T-helper 1 cell treated with Interleukin-12 subunit alpha and Interleukin-12 subunit beta and Interleukin-4 antibody, amounts not matched to agents 30 ng/mL and 1 ng/mL, for 36 hours (primary cell): ENCODE results near the gene SYTL5. TPM values are rescaled to one million over a fixed set of nuclear protein-coding genes. Genes with fewer than 3 reads are reported as not detected.

Source experiments
- intact Hi-C: fragments of 100-400 bp; cut with micrococcal nuclease; formaldehyde crosslinking; loops from one replicate; pipeline ENCODE4 v1.15.1; 2024
- total RNA-seq: library from RNA; stranded (reverse); gene quantifications from 2 replicates; pipeline ENCODE4 v1.2.3, GENCODE V29; 2022

SYTL5 gene
- total RNA-seq, 1 donor from 2014 or later, result not detected

- intact Hi-C loops, result no loop called here
Observed at GRCh38 chrX:38087594-38087993, 81.2 kb downstream of the SYTL5 start.

- intact Hi-C loops, result no loop called here
Observed at GRCh38 chrX:38089173-38089982, 83.0 kb downstream of the SYTL5 start.

GRCh38 chrX:38095971-38096529 lies 89.7 kb downstream of the SYTL5 start:
- intact Hi-C loops, result no loop called here

- intact Hi-C loops, result no loop called here
Observed at GRCh38 chrX:38099688-38100087, 93.3 kb downstream of the SYTL5 start.

- intact Hi-C loops, result no loop called here
Observed at GRCh38 chrX:38102240-38102639, 95.9 kb downstream of the SYTL5 start.

GRCh38 chrX:38102875-38103274 lies 96.5 kb downstream of the SYTL5 start:
- intact Hi-C loops, result no loop called here

- intact Hi-C loops, result no loop called here
Observed at GRCh38 chrX:38103857-38104812, 97.8 kb downstream of the SYTL5 start.

GRCh38 chrX:38105216-38105725 lies 98.9 kb downstream of the SYTL5 start:
- intact Hi-C loops, result no loop called here

- intact Hi-C loops, result no loop called here
Observed at GRCh38 chrX:38106991-38107655, 100.8 kb downstream of the SYTL5 start.

- intact Hi-C loops, result no loop called here
Observed at GRCh38 chrX:38108364-38108763, 102.0 kb downstream of the SYTL5 start.

- intact Hi-C loops, result no loop called here
Observed at GRCh38 chrX:38109042-38109898, 102.9 kb downstream of the SYTL5 start.

- intact Hi-C loops, result no loop called here
Observed at GRCh38 chrX:38110231-38110630, 103.9 kb downstream of the SYTL5 start.

GRCh38 chrX:38111196-38111595 lies 104.8 kb downstream of the SYTL5 start:
- intact Hi-C loops, result no loop called here

GRCh38 chrX:38112566-38112965 lies 106.2 kb downstream of the SYTL5 start:
- intact Hi-C loops, result no loop called here

- intact Hi-C loops, result no loop called here
Observed at GRCh38 chrX:38116706-38117105, 110.4 kb downstream of the SYTL5 start.

- intact Hi-C loops, result no loop called here
Observed at GRCh38 chrX:38117485-38117884, 111.1 kb downstream of the SYTL5 start.

GRCh38 chrX:38124000-38124399 lies 117.6 kb downstream of the SYTL5 start:
- intact Hi-C loops, result no loop called here

- intact Hi-C loops, result no loop called here
Observed at GRCh38 chrX:38126179-38126578, 119.8 kb downstream of the SYTL5 start.

GRCh38 chrX:38127961-38128360 lies 121.6 kb downstream of the SYTL5 start:
- intact Hi-C loops, result no loop called here

GRCh38 chrX:38129366-38129765 lies 123.0 kb downstream of the SYTL5 start:
- intact Hi-C loops, result no loop called here
